NCI-H146 treated with DMSO at 0.1 percent for 48 hours (cell line): ENCODE results near the gene ARNT2.

Experiments used
- DNase-seq: peaks from one replicate; lab custom pipeline; 2025; ENCODE audit not compliant: unreplicated experiment; lab: John Stamatoyannopoulos, UW

Gene ARNT2

DNA sequence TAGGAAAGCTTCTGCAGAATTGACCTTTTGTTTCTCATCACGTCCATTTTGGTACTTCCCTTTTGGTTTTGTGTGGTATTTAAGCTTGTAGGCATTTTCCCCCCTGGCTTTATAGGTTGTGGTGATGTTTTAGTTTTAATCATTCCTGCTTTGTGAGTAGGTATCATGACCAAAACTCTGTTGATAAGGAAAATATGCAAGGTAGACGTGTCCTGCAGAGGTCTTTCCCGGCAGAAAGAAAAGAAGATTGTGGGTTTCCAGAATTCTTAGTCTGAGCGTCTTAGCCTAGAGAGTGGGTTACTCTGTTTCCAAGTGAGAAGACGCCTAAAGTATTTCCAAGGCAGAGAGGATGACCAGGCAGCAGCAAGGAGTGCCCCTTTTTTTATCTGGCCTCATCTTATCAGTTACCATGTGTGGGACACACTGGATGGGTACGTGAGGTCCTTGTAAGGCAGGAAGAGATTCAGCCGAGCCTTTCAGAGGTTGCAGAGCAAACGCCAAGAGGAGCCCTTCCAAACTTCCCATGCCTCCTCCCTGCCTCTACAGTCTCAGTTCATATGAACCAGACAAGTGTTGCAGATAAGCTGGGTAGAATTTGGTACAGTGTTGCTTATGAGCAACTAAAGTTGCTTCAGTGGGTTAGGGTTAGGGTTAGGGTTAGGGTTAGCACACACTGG lies 58.8 kb downstream of the ARNT2 start:
- no peak for DNase-seq

DNA sequence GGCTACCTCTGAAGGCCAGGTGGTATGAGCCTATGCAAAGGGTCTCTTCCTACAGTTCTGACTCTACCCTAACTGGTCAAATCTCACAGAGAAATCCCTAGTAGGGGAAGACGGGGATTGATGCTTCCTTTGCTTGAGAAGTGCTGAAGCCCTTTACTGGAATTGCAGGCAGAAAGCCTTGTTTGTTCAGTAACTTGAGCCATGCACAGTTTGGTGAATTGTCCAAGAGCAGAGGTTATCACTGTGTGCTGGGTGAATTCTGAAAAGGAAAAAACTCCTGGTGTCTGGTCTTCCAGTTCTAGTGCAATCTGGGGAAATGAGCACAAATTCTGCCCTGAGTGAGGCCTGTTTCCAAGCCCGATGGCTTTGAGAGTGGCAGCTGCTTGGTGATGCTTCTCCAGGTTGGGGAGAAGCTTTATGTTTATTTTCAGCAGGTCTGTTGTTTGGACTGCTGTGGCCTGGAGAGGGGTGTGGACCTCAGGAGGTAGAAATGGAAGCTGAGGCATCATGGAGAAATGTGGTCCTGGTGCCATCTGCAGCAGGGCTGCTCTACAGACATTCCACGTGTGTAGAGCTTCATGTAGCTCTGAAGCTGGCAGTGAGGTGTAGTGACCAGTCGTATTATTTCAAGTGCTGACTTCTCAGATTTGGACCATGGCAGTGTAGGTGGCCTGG lies 60.9 kb downstream of the ARNT2 start:
- DNase-seq, result peak; percentile 53

DNA sequence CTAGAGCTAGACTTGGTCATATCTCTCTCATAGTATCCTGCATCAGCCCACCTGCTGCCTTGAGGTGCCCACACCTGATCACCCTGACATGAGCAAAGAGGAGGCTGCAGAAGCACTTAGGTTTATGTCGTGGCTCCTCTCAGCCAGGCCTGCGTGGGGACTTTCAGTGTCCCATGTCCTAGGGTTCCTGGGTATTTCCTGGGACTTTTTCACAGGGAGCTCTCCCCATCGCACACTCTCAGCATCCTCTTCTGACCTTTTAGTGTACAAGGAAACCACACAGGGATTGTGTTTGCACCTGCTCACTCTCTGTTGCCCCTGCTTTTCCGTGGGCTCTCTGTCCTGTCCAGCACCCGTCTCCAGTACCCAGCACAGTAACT lies 61.4 kb downstream of the ARNT2 start:
- DNase-seq, result no peak

DNA sequence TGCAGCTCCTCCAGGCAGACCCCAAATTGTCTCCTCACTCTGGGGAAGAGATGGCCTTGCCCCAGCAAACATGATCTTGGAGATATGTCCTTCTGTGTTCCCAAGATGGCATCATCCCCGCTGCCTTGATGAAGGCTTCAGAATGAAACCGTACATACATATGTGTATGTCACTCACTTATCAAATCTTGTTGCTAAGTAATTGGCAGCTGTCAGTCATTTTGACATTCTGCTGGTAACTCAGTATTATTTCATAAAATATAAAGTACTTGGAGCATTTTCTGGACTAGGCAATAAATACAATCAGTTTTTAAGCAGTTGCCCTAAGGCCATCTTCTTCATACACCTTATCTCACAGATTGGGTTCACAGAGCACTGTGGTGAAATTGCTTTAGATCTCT lies 62.4 kb downstream of the ARNT2 start:
- no peak for DNase-seq

DNA sequence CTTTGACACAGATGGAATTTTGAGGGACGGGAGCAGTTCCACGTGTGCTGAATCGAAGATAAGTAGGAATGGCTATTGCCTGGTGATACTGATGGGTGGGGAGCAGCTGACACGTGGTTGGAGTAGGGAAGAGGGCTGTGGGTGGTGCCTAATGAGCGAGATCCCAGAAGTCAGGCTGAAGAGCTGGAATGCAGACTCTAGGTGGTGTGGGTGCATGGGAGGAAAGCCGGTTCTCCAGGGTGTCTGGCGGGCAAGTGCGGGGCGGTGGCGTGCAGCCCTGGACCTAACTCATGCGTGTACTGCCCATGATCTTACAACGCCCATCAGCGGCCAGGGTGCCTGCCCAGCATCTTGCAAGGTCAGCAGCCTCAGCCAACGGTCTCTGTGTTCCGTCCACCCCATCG lies 63.1 kb downstream of the ARNT2 start:
- no peak for DNase-seq

DNA sequence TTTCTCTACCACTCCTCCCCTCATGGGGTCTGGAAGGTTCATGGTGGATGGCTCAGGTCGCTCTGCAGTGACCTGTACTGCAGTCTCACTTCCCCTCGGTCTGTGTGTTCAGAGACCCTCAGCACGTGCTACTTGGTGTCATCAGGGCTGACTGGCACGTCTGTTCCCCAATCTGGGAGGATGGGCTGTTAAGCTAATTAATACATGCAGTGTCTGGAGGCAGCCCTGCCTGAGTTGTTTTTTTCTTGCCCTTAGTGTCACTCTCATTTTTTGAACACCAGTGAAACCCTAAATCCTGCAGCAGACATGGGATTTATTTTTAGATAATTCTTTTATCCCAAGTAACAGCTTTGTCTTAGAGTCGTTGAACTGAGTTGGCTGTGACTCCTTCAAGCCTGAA lies 64.6 kb downstream of the ARNT2 start:
- no peak for DNase-seq

DNA sequence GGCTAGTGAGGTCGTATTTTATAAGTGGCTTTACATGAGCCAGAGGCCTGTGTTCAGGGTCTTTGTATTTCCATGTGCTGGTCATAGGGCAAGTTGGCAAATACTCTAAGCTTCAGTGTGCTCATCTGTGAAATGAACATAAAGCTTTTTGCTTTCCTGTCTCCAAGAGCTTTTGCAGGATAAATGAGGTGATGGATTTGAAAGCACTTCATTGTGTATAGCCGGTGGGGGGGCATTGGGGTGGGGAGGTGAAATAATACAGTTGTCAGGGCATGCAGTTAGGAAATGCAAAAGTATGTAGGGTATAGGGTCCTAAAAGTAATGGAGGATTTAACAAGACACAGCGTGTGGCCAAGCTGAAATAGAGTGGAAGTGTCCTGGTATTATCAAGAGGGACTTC lies 67.7 kb downstream of the ARNT2 start:
- DNase-seq, result no peak

DNA sequence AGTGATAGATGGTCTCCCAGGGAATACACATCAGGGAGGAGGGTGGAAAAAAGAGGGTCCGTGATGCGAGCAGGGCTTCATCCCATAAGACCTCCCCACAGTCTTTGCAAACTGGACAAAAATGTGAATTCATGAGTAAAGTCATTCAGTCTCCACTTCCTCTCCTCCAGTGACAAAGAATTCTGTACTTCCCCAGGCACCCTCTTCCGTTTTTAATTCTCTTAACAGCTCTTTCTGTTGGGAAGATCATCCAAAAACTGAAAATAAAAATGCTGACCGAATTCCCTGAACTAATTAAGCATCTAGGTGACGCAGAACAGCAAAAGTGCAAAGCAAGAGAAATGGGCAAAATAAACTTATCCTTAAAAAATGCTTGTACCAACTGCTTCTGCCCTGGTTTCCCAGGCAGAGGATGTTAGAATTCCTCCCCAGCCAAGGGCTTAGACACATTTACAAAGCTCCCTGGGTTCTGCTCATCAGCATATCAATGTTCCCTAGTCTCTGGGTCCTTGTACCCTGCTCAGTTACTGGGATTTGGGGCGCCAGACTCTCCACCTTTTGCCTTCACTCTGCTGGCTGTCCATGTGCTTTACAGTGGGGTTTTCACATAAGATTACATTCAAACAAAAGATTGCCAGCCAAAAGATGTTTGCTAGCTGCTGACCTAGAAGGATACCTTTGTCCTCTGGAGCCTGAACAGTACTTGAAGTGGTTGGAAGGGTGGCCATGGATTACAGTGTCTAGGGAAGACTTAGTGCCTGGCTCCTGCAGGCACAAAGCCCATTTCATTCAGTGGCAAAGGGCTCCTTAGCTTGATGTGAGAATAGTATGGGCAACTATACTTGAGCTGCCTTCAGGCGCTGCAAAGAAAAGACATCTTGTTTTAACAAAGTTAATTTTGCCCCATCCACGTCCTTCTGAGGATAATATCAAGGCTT lies 69.4 kb downstream of the ARNT2 start:
- no peak for DNase-seq

DNA sequence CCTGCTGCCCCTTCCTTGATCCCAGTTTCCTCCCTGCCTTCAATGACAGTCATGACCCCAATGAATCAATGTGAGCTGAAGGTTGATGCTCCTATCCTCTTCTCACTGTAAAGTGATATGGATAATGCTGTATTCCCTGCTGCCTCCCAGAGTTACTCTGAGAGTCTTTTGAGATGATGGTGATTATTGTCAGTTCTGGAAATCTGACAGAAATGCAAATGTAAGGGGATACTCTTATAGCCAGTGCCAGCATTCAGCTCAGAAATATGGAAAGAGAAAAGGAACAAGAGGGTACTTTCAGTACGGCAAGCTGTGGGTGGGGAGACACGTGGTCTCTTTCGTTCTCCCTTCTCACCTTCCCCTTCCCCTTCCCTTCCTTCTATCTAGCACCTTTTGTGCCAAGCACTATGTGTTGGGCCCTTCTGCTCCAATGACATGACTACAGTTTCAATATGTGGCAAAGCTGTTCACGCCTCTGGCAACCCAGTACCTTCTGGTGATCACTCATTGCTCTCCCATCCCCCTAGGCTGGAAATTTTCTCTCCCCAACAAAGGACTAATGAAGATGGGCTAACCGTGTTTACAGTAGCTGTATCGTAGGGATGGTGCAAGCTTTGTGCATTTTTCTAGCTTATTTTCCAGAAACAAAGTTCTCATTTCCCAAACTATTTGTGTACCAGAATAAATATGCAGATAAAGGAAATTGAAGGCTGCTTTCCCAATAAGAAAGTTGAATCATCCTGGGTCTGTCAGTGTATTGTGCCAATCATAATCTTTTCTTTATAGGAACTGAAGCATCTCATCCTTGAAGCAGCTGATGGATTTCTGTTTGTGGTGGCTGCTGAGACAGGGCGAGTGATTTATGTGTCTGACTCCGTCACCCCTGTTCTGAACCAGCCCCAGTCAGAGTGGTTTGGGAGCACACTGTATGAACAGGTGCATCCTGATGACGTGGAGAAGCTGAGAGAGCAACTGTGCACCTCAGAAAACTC lies 70.3 kb downstream of the ARNT2 start:
- no peak for DNase-seq

DNA sequence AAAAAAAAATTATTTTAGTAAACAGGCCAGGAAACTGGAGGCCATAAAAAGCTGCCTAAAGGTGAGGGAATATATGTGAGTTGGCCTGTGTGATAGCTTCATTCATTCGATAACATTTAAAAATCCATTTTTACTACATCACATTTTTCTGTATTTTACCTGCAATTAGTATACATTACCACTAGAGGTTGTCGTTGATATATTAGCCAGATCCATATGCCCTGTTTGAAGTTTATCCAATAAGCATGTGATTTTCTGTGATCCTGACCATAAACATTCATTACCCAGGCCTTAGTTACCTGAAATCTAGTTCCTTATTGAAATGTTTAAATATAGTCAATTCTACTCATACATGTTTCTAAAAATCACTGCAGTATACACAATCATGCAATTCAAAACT lies 71.4 kb downstream of the ARNT2 start:
- DNase-seq, result no peak

DNA sequence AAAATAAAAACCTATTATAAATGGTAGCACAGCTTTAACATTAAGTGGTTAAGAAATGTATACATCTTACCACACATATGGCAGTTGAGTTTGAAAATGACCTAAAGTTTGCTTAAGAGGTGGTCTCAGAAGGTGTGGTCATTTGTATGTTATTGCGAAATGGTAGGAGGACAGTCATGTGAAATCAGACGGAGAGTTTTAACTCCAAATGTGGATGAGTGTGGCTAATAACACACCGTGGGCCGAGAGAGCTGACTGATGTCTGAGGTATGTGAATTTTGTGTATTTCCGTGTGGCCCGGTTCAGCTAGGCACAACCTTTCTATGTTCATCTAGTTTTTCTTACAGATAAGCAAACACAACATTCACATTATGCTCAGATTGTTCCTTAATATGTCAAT lies 71.9 kb downstream of the ARNT2 start:
- DNase-seq, result no peak

DNA sequence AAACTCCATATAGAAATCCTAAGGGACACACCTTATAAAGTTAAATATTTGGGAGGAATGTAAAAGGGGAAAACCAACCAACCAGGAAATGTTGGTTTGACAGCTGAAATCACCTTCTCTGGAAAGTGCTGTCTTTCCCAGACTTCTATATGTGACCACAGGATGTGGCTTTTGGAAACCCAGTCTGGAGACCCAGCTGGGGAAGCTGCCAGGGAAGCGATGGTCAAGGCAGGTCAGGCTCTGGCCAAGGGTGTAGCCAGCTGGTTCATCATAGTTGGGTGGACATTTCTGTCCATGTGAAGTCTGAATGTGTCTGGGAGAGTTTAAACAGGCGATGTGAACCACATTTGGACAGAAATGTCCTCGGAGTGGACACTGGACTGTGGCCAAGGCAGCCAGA lies 73.9 kb downstream of the ARNT2 start:
- no peak for DNase-seq

DNA sequence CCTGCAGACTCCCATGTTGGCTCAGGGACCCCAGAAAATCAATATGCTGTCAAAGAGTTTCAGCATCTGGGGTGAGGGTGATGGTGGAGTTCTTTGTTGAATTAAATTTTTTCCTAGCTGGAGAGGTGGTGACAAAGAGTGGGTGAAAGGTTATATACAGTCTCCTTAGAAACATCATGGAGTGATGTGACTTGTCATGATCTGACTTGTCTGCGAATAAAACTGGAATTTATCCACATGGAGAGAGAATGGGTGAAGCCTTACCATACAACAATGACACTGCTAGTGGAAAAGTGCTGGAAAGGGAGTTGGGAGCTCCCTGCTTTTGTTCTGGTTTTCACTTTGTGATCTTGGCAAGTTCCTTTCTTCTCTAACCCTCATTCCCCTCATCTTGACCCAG lies 75.0 kb downstream of the ARNT2 start:
- no peak for DNase-seq

DNA sequence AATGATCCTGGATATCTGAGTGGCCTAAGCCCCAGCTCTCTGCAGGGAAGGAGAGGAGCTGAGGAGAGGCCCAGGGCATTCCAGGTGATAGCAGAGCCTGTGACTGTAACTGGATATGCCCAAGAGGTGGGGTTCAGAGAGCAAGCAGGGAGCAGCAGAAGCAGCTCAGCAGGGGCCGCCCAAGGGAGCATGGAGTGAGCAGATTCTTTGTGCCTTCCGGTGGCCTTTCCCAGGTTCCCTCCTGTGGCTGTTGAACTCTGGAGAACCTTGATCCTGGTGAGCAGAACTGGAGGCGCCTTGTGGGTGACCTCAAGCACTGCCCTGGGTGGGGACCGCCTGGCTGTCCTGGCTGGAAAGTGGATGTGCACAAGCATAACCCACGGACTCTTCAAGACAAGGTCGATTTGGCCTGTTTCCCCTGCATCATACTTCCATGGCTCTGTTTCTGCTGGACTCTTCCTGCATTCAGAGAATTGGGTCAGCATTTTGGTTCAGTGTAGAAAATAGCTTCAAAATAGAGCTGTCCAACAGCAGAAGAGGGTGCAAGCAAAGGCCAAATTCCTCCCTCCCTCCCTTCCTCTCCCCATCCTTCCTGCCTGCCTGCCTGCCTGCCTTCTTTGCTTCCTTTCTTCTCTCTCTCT lies 76.1 kb downstream of the ARNT2 start:
- DNase-seq, result peak; percentile 37

DNA sequence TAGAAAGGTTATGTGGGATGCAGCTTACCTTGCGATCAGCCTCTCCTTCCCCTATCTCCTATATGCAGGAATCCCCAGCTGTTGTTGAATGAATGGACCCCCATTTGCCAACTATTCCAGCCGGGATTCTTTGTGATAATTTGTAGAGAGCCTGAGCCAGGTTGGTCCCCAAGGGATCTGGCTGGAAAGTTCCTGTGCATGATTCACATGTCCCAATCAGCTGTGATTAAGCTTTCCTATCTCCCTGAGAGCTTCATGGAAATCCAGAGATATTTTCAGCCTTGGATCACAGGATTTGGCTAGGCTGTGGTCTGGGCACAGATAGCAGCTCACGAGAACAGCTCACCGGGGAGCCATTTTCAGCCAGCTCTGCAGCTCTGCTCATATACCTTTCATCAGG lies 76.7 kb downstream of the ARNT2 start:
- no peak for DNase-seq

DNA sequence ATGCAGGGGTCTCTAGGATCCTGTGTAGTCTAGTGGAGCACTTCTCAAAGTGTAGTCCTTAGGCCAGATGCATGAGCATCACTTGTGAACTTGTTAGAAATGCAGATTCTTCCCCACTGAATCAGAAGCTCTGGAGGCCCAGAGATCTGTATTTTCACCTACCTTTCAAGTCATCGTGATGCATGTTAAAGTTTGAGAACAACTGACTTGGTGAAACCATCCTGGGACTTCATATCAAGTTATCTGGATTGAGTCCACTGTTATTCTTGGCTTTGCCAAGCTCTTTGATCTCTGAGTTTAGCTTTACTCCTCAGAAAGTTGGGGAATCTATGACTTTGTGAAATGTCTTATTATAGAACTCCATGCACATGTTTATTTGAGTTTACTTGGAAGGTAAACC lies 78.5 kb downstream of the ARNT2 start:
- no peak for DNase-seq

DNA sequence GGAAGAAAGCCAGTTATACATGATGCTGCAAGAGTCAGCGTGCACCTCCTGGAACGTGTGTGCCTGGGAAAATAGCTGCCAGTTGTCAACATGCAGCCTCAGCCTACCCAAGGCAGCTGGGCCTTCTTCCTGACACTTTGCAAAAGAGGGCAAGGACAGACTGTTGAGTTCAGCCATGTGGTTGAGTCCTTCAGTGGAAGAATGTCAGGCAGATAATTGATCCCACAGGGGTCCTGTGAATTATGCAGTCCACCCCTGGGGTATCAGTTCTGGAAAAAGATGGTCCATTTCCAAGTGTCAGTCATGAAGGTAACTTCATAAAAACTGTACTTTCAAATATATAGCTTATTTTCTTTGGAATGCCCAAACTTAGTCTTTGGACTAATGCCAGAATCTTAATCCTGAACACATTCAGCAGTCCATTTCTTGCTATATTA lies 79.6 kb downstream of the ARNT2 start:
- DNase-seq, result no peak

DNA sequence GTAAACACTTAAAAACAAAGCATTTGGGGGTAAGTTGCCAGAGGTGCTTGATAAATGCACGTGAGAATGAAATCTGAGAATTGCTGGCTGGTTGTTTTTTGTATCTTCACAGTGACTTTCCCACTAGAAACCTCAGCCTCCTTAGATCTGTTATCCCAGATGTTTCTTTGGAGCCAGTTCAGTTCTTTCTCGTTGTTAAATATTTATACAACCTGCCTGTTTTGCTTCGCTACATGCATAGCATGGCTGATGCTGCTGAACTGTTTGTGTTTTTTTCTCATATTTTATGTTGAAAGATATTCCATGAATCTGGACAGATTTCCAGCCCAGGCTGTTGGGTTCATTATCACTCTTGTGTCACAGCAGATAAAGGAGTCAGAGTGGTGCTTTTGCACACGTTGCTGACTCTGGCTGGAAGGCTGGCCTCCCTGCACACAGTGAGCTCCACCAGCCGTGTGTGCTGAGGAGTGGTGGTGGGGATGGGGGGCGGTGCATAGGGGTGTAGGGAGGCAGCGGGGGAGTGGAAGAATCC lies 80.2 kb downstream of the ARNT2 start:
- no peak for DNase-seq

DNA sequence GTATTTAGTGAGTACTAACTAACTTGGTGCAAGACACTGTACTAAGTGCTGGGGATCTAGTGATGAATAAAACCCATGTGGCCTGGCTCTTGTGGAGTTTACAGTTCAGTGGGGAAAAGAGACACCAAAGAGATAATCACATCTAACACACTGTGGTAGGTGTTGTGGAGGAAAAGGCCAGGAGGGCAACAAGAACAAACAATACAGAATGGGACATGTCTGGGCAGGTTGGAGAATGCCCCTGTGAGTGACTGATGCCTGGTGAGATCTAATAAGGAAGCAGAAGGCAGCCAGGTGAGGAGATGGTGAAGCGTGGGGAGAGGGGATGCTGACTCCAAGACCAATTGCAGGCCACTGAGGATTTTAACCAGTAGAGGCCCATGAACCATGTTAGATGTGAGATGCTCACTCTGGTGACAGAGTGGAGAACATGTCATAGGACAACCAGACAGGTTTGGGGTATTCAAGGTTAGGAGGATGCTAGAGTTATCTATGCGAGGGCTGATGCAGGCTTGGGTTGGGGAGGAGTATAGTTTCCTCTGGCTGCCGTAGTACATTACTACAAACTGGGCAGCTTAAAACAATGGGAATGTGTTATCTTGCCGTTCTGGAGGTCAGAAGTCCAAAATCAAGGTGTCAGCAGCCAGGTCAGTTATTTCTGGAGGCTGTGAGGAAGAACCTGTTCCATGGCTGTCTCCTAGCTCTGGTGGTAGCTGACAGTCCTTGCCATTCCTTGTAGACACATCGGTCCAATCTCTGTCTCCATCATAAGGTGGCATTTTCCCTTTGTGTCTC lies 81.4 kb downstream of the ARNT2 start:
- DNase-seq, result peak; percentile 87
